CD4-positive, alpha-beta T cell treated with Interleukin-17A for 4 hours (primary cell): ENCODE results near the gene LIPA.

Source experiments
- DNase-seq: peaks from one replicate; pipeline ENCODE4 v3.0.0-alpha.2; 2020; ENCODE audit warnings: mixed read lengths

The LIPA gene

DNA sequence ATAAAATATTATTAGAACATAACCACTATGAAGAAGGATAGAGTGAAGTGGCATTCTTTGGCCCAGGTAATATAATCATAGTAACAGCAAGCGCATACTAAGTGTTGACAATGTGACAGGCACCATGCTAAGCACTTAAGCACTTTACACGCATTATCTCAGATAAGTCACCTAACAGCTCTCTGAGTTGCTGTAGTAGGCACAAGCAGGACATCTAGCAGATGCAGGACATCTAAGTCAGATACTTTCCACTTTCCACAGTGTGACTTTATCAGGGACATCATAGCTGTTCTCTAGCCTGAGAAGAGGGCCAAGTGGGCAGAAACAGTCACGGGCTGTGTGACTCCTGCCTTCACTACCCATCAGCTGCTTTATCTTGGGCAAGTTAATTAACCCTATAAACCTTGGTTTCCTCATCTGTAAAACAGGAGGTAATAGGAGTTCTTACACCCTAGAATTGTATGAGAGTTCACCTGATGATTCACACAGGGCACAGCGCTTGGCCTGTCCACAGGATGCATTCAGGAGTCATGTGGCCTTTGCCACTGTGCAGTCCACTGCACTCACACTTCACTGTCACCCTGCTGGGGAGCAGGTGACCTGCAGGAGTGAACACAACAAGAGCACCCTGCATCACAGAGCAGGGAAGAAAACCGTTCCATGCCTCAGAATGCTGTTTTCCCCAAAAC, 12.5 kb downstream of the LIPA start:
- no peak for DNase-seq

DNA sequence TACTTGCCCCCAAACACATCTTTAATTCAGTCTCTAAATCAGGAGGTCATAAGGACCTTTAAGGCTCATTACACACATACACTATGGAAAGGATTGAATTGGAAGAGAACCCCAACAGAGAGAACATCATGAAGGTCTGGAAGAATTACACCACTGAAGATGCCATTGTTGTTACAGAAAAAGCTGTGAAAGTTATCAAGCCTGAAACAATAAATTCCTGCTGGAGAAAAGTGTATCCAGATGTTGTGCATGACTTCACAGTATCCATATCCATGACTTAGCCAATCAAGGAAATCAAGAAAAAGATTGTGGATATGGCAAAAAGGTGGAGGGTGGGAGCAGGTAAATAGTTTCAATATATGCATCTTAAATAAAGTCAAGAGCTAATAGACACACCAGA, 13.7 kb downstream of the LIPA start:
- no peak for DNase-seq

DNA sequence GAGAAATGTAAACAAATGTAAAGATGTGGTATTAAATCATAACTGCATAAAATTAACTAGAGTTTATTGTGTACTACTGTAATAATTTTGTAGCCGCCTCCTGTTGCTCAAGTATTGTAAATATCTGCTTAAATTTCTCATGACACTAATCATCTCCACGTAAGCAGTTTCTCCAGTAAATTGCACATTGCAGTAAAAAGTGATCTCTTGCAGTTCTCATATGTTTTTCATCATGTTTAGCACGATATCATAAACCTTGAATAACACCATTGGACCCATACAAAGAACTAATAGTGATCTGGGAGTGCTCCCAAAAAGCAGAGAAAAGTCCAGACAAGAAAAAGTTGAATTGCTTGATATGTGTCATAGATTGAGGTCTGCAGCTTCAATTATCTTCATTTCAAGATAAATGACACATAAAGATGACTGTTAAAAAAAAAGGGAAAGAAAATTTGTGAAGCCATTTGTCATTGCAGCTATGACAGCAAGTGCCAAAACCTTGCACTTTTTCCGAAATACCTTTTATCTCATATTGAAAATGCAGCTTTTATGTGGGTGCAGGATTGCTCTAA, 15.3 kb downstream of the LIPA start:
- no peak for DNase-seq

DNA sequence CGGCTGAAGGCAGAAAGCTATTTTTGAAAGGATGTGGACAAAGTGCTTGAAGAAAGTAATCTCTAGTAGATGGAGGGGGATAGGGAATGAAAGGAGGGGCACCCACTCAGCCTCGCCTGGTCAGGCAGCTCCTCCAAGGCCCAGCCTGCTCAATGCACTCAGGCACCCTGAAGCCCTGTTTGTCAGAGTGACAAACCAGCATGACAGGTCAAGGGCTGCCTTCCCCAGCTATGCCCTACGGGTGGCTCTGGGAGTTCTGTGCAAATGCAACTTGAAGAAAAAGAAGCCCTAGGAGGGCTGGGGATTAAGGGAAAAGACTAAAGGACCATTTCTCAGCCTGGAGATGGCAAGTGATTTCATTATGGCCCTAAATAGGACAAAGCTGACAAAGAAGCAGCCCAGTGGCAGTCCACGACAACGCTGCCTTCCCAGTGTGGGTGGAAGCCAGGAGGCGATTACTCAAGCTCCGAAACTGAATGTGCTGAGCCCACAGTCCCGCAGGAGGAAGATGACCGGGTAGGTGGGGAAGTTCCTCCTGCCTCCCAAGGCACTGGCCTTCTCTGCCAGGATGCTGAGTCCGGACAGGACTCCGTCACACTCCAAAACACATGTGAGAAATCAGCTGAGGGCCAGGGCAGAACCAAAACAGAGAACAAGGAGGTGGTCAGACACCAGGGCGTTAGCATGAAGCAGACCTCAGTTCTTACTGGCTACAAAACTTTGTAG, 16.3 kb downstream of the LIPA start:
- DNase-seq, result no peak

DNA sequence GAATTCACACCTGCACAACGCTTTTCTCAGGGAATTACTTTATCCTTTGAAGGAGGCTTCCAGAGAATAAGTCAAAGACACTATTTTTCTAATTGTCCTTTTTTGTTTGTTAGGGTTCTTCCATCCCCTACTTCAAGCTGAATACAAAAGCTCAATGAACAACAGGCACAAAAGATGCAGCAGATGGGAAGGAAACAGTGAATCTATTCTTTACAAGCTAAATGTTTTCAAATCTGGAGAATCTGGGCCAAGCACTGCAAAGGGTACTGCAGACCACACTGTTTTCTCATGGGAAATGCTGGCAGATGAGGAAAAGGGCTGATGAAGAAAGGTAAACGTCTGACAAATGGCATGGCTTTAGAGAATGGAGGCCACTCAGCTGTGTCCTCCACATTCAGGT, 18.5 kb downstream of the LIPA start:
- no peak for DNase-seq

DNA sequence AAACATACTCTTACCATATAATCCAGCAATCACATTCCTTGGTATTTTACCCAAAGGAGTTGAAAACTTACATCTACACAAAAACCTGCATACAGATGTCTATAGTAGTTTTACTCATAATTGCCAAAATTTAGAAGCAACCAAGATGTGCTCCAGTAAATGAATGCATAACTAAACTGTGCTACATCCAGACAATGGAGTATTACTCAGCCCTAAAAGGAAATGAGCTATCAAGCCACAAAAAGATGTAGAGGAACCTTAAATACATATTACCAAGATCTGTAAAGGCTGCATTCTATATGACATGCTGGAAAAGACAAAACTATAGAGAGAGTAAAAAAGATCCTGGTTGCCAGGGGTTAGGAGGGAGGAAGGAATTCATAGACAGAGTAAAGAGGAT, 22.6 kb downstream of the LIPA start:
- DNase-seq, result no peak

DNA sequence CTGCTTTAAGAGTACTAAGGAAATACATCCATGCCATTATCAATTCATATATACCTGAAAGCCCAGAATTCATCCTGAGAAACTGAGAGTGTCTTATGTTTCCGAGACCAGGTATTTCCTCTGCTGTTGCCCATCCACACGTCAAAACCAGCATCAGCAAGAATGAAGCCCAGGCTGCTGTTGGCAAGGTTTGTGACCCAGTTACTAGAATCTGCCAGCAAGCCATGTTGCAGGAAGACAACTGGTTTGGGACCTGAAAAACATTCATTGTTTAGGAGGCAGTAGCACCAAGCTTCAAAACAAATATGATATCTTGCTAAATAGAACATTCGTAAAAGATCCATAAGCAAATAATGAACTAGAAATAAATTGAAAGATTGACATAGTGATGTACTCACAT, 23.4 kb downstream of the LIPA start:
- DNase-seq, result no peak

DNA sequence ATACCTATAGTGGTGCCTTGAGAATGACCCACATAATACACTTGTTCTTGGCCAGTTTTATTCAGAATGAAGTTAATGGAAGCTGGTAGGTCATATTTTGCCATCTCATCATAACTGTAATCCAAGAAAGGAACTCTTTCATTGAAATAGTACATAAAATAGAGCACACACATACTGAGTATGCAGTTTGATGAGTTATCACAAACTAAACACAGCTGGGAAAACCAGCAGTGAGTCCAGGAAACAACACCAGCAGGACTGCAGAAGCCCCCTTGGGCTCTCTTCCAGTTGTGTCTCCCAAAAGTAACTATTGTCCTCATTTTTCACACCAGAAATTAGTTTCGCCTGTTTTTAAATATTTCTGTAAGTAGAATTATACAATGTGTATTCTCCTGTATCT, 24.7 kb downstream of the LIPA start:
- DNase-seq, result no peak

DNA sequence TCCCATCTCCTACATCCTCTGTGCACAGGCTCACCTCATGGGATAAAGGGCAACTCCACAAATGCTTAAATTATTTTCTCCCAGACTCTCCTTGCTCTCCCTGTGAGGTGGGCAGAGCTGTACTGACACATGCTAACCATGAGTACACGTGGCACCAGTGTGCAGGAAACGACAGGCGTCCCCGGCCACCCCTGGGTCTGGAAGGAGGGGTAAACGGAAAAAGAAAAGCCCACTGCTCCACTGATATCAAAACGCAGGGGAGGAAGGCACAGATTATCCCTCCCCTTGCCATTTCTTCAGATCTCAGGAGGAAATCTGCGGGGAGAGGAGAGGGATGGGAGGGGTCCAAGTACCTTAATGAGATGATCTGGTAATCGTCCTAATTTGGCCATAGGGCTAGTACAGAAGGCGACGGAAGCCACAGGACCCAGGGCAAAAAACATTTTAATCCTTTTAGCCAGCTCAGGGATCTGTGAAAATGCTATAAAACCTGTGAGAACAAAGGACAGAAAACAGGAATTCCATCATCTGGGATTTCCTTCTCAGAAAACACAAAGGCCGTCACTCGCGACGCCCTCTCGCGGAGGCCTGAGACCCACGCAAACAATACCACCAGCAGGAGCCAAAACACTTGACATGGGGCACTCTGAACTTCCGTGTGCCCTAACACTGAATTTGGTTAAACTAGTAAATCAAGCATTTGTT, 26.7 kb downstream of the LIPA start:
- peak; percentile 28 for DNase-seq

DNA sequence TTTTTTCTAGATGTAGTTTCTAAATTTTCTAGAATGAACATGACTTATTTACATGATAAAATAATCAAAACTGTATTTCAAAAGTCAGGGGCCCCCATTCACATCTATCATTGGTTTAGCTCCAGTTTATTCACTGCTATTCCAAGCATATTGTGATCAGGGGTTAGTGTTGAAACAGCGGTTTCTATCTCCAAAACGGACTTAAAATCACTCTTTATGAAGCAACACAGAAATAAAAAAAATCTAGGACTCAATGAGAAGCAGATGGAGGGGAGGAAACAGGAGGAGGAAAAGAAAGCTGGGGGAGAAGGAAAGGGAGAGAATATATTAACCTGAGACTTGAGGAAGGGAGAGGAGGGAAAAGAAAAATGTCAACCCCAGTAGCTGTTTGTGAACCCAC, 29.7 kb downstream of the LIPA start:
- DNase-seq, result no peak

DNA sequence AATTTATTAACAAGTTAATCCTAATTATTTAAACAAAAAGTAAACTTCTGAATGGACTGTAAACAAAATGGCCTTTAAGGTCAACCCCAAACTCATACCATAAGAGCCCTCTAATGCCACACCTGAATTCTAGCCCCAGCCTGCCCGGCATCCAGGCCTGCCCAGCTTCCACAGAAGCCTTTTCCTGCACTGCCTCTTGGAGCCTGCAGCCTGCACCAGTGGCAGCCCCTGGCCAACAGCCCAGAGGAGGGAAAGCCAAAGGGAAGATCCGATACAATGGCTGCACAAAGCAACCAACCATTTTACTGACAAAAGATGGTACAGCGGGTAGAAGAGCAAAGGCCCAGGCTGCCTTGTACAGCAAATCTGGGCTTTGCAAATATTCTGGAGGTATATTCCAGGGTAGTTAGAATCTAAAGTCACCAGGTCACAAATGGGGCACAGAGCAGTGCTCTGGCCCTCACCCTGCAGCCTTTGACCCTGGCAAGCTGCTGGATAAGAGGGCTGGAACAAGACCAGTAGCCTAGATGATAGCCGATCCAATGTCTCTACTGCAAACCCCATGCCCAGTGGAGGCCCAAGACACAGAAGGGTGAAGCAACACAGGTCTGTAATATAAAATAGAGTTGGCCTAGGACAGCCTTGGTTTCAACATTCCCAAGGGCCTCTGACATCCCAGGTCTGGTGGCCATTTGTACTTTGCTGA, 31.9 kb downstream of the LIPA start:
- DNase-seq, result no peak

DNA sequence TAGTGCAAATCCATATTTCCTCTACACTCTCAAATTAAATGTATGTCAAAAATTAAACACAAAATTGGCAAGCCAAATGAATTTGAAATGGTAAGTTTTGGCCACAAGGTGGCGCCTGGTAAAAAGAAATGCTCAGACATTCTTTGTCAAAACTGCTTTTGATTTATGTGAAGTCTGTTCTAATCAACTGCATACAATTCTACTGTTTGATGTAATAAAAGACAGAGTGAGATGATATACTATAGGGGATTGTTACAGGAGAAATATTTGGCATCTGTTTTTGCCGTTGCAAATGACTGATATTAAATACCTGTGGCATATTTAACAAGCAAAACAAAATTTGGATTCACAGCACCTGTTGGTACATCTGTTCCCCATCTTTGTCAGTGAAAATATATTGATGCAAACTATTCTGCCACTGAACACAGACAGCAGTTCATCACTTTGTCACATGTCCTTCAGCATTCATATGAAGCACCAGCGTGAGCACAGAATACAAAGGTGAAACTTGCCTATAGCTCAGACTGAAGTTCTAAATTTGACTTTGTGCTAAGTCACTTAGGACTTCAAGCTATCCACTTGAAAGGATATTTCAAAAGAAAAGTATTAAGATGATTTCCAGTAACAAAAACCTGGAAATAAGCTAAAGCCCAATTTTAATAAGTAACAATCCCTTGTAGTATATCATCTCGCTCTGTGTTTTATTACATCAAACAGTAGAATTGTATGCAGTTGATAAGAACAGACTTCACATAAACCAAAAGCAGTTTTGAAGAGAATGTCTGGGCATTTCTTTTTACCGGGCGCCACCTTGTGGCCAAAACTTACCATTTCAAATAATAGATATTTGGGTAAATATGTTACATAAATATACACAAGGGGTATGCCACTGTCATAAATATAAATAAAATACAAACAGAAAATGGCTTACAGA, 34.3 kb downstream of the LIPA start:
- peak; percentile 76 for DNase-seq

DNA sequence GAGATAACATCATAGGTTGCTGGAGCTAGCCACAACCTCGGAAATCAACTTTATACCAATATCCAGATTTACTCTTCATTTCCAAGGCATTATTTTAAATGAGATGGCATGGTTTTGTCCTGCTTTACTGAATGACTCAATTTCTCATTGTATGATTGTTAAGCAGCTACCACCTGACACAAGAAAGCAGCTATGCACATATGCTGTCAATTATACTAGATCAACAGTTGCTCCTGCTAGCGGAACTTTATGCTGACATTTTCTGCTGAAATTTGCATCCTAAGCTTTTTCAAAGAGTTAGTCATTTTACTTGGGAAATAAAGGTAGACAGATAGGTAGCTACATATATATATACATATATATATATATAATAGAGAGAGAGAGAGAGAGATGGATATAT, 35.5 kb downstream of the LIPA start:
- no peak for DNase-seq

DNA sequence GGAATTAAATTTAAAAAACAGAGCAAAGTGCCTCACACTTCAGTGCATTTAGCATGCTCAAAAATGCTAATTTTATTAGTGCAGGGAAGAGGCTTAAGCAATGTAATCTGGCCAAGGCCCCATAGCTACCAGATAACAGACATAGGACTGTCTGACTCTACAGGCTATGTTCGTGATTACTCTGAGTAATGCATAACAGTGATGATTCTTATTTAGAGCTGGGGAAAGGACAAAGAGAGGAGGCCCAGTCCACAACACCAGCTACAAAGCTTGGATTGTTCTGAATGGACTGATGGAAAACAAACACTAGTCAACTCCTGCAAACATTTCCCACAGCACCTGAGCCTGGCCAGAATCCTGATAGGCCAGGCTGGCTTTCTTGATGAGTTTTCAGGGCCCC, 36.1 kb downstream of the LIPA start:
- DNase-seq, result no peak

DNA sequence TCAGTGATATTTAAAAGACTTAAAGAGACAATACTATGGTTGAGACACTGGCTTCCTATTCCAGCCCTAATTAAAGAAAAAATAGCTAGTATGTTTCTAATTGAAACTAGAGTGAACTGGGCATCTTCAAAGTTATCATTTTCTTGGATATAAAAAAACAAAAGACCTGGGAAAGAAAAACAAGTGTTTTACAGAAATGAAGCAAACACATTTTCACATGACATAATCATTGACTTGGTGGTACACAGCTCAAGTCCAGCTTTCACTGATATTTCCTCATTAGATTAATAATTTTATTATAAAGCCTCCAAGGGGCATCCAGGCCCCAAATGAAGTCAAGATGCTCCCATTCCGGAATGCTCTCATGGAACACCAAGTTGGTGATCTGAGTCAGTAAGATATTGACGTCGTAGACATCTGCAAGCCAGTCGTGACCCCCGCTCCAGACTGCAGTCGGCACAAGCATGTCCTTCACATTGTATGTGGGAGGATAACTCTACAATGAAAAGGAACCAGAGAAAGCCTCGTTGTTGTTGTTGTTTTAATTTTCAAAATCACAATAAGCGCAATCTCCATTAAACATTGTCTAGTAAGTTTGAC, 36.9 kb downstream of the LIPA start:
- no peak for DNase-seq

DNA sequence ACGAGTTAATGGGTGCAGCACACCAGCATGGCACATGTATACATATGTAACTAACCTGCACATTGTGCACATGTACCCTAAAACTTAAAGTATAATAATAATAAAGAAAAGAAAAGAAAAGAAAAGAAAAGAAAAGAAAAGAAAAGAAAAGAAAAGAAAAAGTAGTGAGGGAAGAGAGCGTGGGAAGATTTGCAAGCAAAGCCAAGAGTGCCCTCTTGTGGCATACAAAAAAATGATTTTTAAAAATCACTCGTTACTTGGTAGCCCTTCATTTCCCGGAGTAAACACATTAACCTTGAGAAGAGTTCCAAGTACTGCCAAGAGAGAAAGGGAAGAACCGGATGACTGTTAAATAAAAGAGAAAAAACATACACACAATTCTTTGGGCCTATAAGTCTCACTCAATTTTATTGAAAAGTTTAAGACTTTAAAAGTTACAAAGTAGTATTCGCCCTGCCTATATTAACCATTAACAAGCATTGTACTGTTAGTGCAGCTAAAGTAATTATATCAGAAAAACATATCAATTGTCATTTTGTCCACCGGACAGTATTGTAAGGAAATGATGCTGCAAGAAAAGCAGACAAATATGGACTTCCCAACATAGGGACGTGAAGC, 38.3 kb downstream of the LIPA start:
- DNase-seq, result no peak

DNA sequence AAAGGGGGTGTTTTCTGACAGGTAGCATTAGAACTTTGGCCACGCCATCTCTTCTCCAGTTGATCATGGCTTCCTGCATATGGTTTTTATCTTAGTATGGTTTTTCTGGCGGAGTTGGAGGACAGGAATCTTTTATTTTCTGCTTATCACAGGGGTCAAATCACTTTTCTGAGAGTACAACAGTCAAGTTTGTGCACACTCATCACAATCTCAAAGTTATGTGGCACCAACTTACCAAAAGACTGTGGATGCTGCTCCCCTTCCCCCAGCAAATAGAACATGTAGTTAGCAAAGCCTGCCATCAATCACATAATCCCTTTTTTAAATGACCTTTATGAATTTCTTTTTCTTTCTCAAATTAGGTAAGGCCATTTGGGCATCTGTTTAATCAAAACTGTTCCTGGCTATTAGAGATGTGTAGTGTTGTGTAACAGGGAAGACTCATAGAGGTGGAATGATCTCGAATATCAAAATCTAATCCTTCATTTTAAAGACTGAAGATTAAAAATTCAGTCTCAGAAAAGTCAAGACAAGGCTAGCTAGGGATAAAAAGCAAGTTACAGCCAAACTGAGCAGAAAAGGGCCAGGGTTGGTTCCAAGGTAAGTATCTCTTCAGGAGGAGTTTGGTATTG, 40.7 kb downstream of the LIPA start:
- DNase-seq, result no peak

DNA sequence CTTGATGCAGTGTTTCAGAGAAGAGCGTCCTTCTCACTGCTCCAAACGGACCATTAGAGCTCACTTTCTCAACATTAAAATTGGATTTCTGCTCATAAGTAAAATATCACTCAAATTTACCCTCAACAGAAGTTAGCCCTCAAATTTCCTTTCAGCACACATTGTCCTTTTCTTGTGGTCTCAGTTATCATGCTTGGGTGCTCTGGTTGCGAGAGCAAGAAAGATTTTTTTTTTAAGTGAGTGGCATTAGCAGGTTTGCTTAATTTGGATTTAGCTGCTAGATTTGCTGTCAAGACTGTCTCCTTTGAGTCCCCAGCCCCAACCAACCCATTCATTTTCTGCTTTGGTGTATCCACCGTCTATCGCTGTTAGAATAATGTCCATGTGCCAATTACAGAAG, 41.9 kb downstream of the LIPA start:
- DNase-seq, result no peak

DNA sequence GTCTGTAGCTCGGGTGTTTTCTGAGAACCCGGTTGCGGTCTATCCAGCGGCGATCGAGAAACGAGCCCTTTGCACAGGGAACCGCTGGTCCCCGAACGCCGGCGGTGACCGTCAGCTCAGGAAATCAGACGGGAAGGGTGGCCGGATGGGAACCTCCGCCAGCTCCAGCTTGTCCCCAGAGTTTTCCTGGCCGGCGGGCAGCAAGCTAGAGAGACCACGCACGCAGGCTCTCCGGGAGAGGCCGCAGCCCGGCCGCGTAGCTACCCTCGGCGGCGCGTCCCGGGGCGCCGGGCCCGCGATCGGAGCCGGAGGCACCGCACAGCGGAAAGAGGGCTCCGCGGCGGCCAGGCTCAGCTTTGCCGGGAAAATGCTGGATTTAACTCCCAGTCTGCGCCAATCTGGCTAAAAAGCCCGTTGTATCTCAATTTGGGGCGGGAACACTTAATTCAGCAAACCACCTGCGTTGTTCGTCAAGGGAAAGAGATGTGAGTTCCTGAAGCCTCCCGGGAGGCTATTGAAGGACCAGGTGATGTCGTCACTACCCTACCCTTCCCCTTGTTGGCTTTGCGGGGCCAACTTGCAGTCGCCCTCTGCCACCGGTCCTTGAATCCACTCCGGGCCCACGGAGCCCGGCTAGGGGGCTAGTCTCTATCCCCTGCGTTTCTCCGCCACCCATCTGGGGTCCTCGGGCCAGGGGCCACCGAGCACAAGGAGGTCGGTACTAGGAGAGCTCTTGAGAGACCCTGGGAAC, 43.6 kb downstream of the LIPA start:
- DNase-seq, result peak; percentile 20
